Uterus (tissue), 2 donors: ENCODE measurements around the gene CIB2.

Experiments used
- CTCF ChIP-seq, 4 experiments: fragments of 200-600 bp in 2 of 4; fragments of 450-650 bp in 2 of 4; sonication (generic) in 2 of 4; IDR thresholded peaks; one replicate each; pipeline ENCODE4 v1.5.1; 2016 to 2019; ENCODE audit warnings: antibody characterized with exemption in 4 of 4, mild to moderate bottlenecking in 2 of 4, moderate library complexity in 1 of 4
- POLR2A ChIP-seq, 2 donors: fragments of 450-650 bp; IDR thresholded peaks; one replicate each; pipeline ENCODE4 v1.6.1; 2016; ENCODE audit warnings: antibody characterized with exemption in 2 of 2, mild to moderate bottlenecking in 1 of 2, moderate library complexity in 1 of 2

DNA sequence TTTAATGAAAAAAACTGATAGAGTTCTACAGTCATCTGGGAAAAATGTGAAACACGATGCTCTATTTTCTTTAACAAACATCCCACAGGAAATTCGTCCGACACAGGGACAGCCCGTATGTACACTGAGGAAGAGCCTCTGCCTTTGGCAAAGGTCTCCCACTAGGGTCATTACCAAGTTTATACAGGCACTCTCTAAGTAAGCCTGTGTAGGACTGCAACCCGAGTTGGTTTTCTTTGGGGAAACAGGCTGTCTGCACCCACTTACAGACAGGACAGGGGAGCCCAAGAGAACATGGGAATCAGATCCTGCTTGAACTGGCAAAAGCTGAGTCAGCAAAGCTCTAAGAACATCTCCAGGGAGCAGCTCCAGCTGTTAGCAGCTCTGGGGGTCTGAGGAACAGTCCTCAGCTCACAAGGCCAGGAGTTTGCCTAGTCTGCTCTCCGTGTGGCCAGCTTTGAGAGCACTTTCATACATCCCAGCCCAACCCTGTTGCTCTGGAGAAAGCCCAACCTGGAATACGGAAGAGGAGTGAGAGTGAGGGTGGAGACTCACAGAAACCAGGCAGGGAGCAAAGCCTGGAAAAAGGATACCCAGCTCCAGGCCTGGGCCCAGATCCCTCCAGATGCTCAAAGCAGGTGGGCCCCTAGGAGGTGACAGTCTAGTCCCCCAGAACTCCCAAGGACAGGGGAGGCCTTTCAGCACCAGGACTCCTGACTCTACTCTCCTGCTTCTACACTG is 55.6 kb downstream of the CIB2 start:
- no peak for TF ChIP-seq CTCF (IDR thresholded peaks at IDR 0.05)
- TF ChIP-seq POLR2A (IDR thresholded peaks at IDR 0.05) = peak in 1 of 2 donors; percentile 20
